SK-N-SH (cell line): Measurements from ENCODE around the gene CD6. TPM values are rescaled to one million over a fixed set of nuclear protein-coding genes. Genes with fewer than 3 reads are reported as not detected.

Experiments
- CTCF ChIA-PET: fragments of 300-600, 350-600 bp; formaldehyde crosslinking; extraction: SDS; loops from one replicate; lab custom pipeline; 2021; lab: Yijun Ruan, JAX
- POLR2A ChIA-PET: fragments of 350-600 bp; sonication (Branson Sonifier 250); formaldehyde crosslinking; extraction: SDS; loops from one replicate; lab custom pipeline; 2020; ENCODE audit warnings: antibody characterized with exemption, inconsistent platforms; lab: Yijun Ruan, JAX
- DNase-seq: peaks from one replicate; pipeline ENCODE4 v3.0.0; 2012
- H2AFZ ChIP-seq: fragments of 200-600 bp; sonication (generic); 2 replicates; pipeline ENCODE4 v1.8.1; 2016; ENCODE audit warnings: antibody characterized with exemption, mild to moderate bottlenecking, low read depth
- H3F3A ChIP-seq: fragments of 200-600 bp; sonication (generic); replicated peaks from 2 replicates; pipeline ENCODE3; 2016; ENCODE audit warnings: antibody characterized with exemption, mild to moderate bottlenecking; ENCODE audit not compliant: insufficient read depth
- H3K27ac ChIP-seq, 2 experiments: fragments of 200-500 bp in 1 of 2; fragments of 200-600 bp in 1 of 2; sonication (Bioruptor generic) in 1 of 2; sonication (generic), shearing (Covaris generic) in 1 of 2; 2 replicates each; pipeline versions ENCODE4 v1.5.1 to v1.6.1; 2014 to 2016; ENCODE audit warnings: low read depth in 2 of 2, inconsistent platforms in 1 of 2, low read length in 1 of 2, mild to moderate bottlenecking in 1 of 2, mixed read lengths in 1 of 2
- H3K27me3 ChIP-seq: fragments of 200-600 bp; sonication (generic), shearing (Covaris generic); 2 replicates; pipeline ENCODE4 v1.6.1; 2016; ENCODE audit warnings: mixed run types; ENCODE audit not compliant: insufficient read depth
- H3K36me3 ChIP-seq, 2 experiments: fragments of 200-500 bp in 1 of 2; fragments of 200-600 bp in 1 of 2; sonication (Bioruptor generic) in 1 of 2; sonication (generic) in 1 of 2; replicated peaks in 1 of 2; 2 replicates each; pipeline versions ENCODE3 to v1.5.1; 2014 to 2016; ENCODE audit warnings: low read length in 1 of 2, mild to moderate bottlenecking in 1 of 2; ENCODE audit not compliant: insufficient read depth in 2 of 2, control insufficient read depth in 1 of 2
- H3K4me1 ChIP-seq, 2 experiments: fragments of 200-500 bp in 1 of 2; fragments of 200-600 bp in 1 of 2; sonication (Bioruptor generic) in 1 of 2; sonication (generic), shearing (Covaris generic) in 1 of 2; 2 replicates each; pipeline versions ENCODE4 v1.5.1 to v1.6.1; 2014 to 2016; ENCODE audit warnings: low read depth in 1 of 2, low read length in 1 of 2, mixed run types in 1 of 2; ENCODE audit not compliant: insufficient read depth in 2 of 2, control insufficient read depth in 1 of 2
- H3K4me2 ChIP-seq: fragments of 200-600 bp; sonication (generic), shearing (Covaris generic); 2 replicates; pipeline ENCODE4 v1.6.1; 2017; ENCODE audit warnings: mixed run types
- H3K4me3 ChIP-seq, 2 experiments: fragments of 200-500 bp in 1 of 2; fragments of 200-600 bp in 1 of 2; sonication (Bioruptor generic) in 1 of 2; sonication (generic), shearing (Covaris generic) in 1 of 2; 2 replicates each; pipeline versions ENCODE4 v1.5.1 to v1.8.1; 2014 to 2016; ENCODE audit warnings: low read depth in 2 of 2, inconsistent platforms in 1 of 2, low read length in 1 of 2, mild to moderate bottlenecking in 1 of 2, mixed read lengths in 1 of 2, moderate library complexity in 1 of 2
- H3K79me2 ChIP-seq: fragments of 200-600 bp; sonication (generic); 2 replicates; pipeline ENCODE4 v1.8.1; 2017; ENCODE audit warnings: mild to moderate bottlenecking; ENCODE audit not compliant: insufficient read depth
- H3K9ac ChIP-seq: fragments of 200-600 bp; sonication (generic); 2 replicates; pipeline ENCODE4 v1.6.1; 2017; ENCODE audit warnings: mixed run types
- H3K9me2 ChIP-seq: fragments of 200-600 bp; sonication (generic); 2 replicates; pipeline ENCODE4 v1.6.1; 2017; ENCODE audit warnings: mixed run types
- H3K9me3 ChIP-seq: fragments of 200-600 bp; sonication (generic); 2 replicates; pipeline ENCODE4 v1.6.1; 2017; ENCODE audit warnings: mixed run types, mild to moderate bottlenecking, moderate library complexity
- H4K20me1 ChIP-seq: fragments of 200-600 bp; sonication (generic); 2 replicates; pipeline ENCODE4 v1.6.1; 2017; ENCODE audit warnings: mild to moderate bottlenecking, mixed run types; ENCODE audit not compliant: insufficient read depth
- EP300 ChIP-seq, 2 experiments: IDR thresholded peaks; 2 replicates each; pipeline versions ENCODE4 v1.4.0 to v1.6.1; 2012; ENCODE audit warnings: borderline replicate concordance in 1 of 2, low read depth in 1 of 2, low read length in 1 of 2
- GATA2 ChIP-seq: sonication (generic); formaldehyde crosslinking; IDR thresholded peaks from 2 replicates; pipeline ENCODE4 v1.5.0; 2020; ENCODE audit warnings: mild to moderate bottlenecking, missing genetic modification reagents
- MEF2A ChIP-seq: IDR thresholded peaks from 2 replicates; pipeline ENCODE4 v1.4.0; 2012; ENCODE audit warnings: low read depth, borderline replicate concordance
- MXI1 ChIP-seq: IDR thresholded peaks from 2 replicates; pipeline ENCODE4 v1.6.1; 2012; ENCODE audit warnings: mild to moderate bottlenecking, low read depth, low read length, improper control_type of control experiment
- RCOR1 ChIP-seq: fragments of 150-350 bp; IDR thresholded peaks from 2 replicates; pipeline ENCODE4 v1.6.1; 2017; ENCODE audit warnings: antibody characterized with exemption, low read length
- RFX5 ChIP-seq: IDR thresholded peaks from 2 replicates; pipeline ENCODE4 v1.6.1; 2012; ENCODE audit warnings: mild to moderate bottlenecking, improper control_type of control experiment, low read length
- SIN3A ChIP-seq: IDR thresholded peaks from 2 replicates; pipeline ENCODE4 v1.6.1; 2012; ENCODE audit warnings: low read depth, mild to moderate bottlenecking, low read length, moderate library complexity, borderline replicate concordance
- USF2 ChIP-seq: fragments of 150-350 bp; IDR thresholded peaks from 2 replicates; pipeline ENCODE4 v1.6.1; 2017; ENCODE audit warnings: antibody characterized with exemption, low read length, low read depth, borderline replicate concordance
- WGBS: methylation state at CpG from one replicate; pipeline ENCODE4 v1.1.6; 2017; ENCODE audit warnings: low lambda C conversion rate; 5-methylcytosine and 5-hydroxymethylcytosine counted together
- polyA plus RNA-seq, 3 experiments: library from polyadenylated mRNA; depleted of rRNA; stranded (reverse); fragments of >200 nt; gene quantifications; 2 replicates each; pipeline ENCODE4 v1.2.3, GENCODE V29; 2012

The CD6 gene
- polyA plus RNA-seq, 1 of the 3 experiments (the other 2 are of a cell fraction), result not detected

GRCh38 chr11:61034111-61034510 is 62.6 kb downstream of the CD6 start:
- 70% methylated on average over 4 of the region's 4 CpGs for WGBS
- no peak overlapping the region for H3K4me2 ChIP-seq
- DNase-seq, result no peak
- H3K4me3 ChIP-seq, result no peak overlapping the region
- CTCF ChIA-PET, result interaction anchor here (1.0 kb wide), 2 partner anchors 8 to 79 kb away, joined by 3 read pairs; no protein-coding TSS in a partner anchor
- H4K20me1 ChIP-seq, result no peaks in the 10 kb centered on the region
- no peaks in the 10 kb centered on the region; the same call in 1 of the 2 replicates for H3K27me3 ChIP-seq
- H3K9me3 ChIP-seq, result no peaks in the 10 kb centered on the region
- POLR2A ChIA-PET, result no interaction called here
- H3K36me3 ChIP-seq, result no peaks in the 10 kb centered on the region
- no peak overlapping the region for H3K9ac ChIP-seq
- H2AFZ ChIP-seq, result no peak overlapping the region
- H3K27ac ChIP-seq, result 0 out of 4 replicates have a peak overlapping the region, but pooled peaks of 1 of the 2 experiments have one; percentile 3
- no peaks in the 10 kb centered on the region for H3K79me2 ChIP-seq
- H3K9me2 ChIP-seq, result no peaks in the 10 kb centered on the region
- peaks cover 5 to 35% of the 10 kb centered on the region in 2 experiments; a peak in 2 of 4 replicates for H3K4me1 ChIP-seq
- peak; percentile 30; the same call in 1 of the 2 replicates for TF ChIP-seq MXI1
- no peak for TF ChIP-seq USF2
- H3F3A ChIP-seq, result peaks cover 7% of the 10 kb centered on the region

- no peak overlapping the region for H3K4me3 ChIP-seq
- 68% methylated on average over 14 of the region's 15 CpGs for WGBS
- no peak overlapping the region for H3K4me2 ChIP-seq
- H3K9ac ChIP-seq, result no peak overlapping the region
- no peaks in the 10 kb centered on the region for H3K79me2 ChIP-seq
- ChIA-PET CTCF (interaction anchor here (1.0 to 1.4 kb wide), 2 partner anchors 10 to 78 kb away, joined by 3 read pairs; no protein-coding TSS in a partner anchor), POLR2A (no interaction called here)
- H3K9me3 ChIP-seq, result no peaks in the 10 kb centered on the region
- no peaks in the 10 kb centered on the region for H4K20me1 ChIP-seq
- no peak for TF ChIP-seq RCOR1
- no peak for TF ChIP-seq USF2
- no peak for TF ChIP-seq EP300 (IDR thresholded peaks at IDR 0.05; ENCODE audit: borderline replicate concordance in 1 of 2, low read depth in 1 of 2, low read length in 1 of 2)
- TF ChIP-seq SIN3A, result no peak
- no peak for TF ChIP-seq GATA2 (CRISPR knock-in tag)
- TF ChIP-seq RFX5, result no peak
- TF ChIP-seq MEF2A, result no peak
- DNase-seq, result no peak
- H3K9me2 ChIP-seq, result no peaks in the 10 kb centered on the region
- no peak overlapping the region for H2AFZ ChIP-seq
- no peak overlapping the region for H3K27ac ChIP-seq
- peaks cover 7% of the 10 kb centered on the region for H3F3A ChIP-seq
- peaks cover 5 to 35% of the 10 kb centered on the region in 2 experiments; a peak in 2 of 4 replicates for H3K4me1 ChIP-seq
- no peaks in the 10 kb centered on the region for H3K36me3 ChIP-seq
- H3K27me3 ChIP-seq, result no peaks in the 10 kb centered on the region; the same call in 1 of the 2 replicates
Measured at GRCh38 chr11:61034704-61035525, 63.4 kb downstream of the CD6 start.
